CD4-positive, alpha-beta T cell treated with Interleukin-6 for 4 hours (primary cell): ENCODE measurements around the gene TBL1XR1.
"Not testable (repeated sequence)": the region's sequence is repeated elsewhere in the genome, so short reads cannot be mapped to it uniquely, and the experiment has no call there.

Source experiments
- DNase-seq: peaks from one replicate; pipeline ENCODE4 v3.0.0-alpha.2; 2020; ENCODE audit warnings: mixed read lengths

TBL1XR1 gene

GRCh38 chr3:177056927-177057326, 140.4 kb downstream of the TBL1XR1 start:
- no peak for DNase-seq

- DNase-seq, result no peak
Measured at GRCh38 chr3:177055605-177056571, 141.4 kb downstream of the TBL1XR1 start.

- DNase-seq, result no peak
Measured at GRCh38 chr3:177053107-177053506, 144.2 kb downstream of the TBL1XR1 start.

- DNase-seq, result no peak
Measured at GRCh38 chr3:177051411-177051810, 145.9 kb downstream of the TBL1XR1 start.

- no peak for DNase-seq
Measured at GRCh38 chr3:177050501-177051237, 146.6 kb downstream of the TBL1XR1 start.

- DNase-seq, result no peak
Measured at GRCh38 chr3:177045767-177046166, 151.5 kb downstream of the TBL1XR1 start.

- no peak for DNase-seq
Measured at GRCh38 chr3:177045222-177045621, 152.1 kb downstream of the TBL1XR1 start.

- no peak for DNase-seq
Measured at GRCh38 chr3:177041730-177042551, 155.3 kb downstream of the TBL1XR1 start.

GRCh38 chr3:177041021-177041729, 156.1 kb downstream of the TBL1XR1 start:
- DNase-seq, result no peak

GRCh38 chr3:177039490-177040274, 157.6 kb downstream of the TBL1XR1 start:
- DNase-seq, result no peak

- DNase-seq, result no peak
Measured at GRCh38 chr3:177037241-177037640, 160.0 kb downstream of the TBL1XR1 start.

GRCh38 chr3:177035676-177036075, 161.6 kb downstream of the TBL1XR1 start:
- no peak for DNase-seq

GRCh38 chr3:177034832-177035475, 162.3 kb downstream of the TBL1XR1 start:
- DNase-seq, result no peak

- no peak for DNase-seq
Measured at GRCh38 chr3:177026505-177027277, 170.6 kb downstream of the TBL1XR1 start.

- no peak for DNase-seq
Measured at GRCh38 chr3:177015881-177016280, 181.4 kb downstream of the TBL1XR1 start.

- no peak for DNase-seq
Measured at GRCh38 chr3:177013681-177014280, 183.5 kb downstream of the TBL1XR1 start.

- no peak for DNase-seq
Measured at GRCh38 chr3:177005718-177006405, 191.4 kb downstream of the TBL1XR1 start.

- not testable (repeated sequence) for DNase-seq
Measured at GRCh38 chr3:177000159-177000558, 197.1 kb downstream of the TBL1XR1 start.

- DNase-seq, result no peak
Measured at GRCh38 chr3:176995946-176996345, 201.3 kb downstream of the TBL1XR1 start.
